Occipital lobe (tissue), 2 donors: Measurements from ENCODE around the gene CDK2. TPM values are rescaled to one million over a fixed set of nuclear protein-coding genes. Genes with fewer than 3 reads are reported as not detected.

ENCODE experiments used
- DNase-seq: peaks from one replicate; lab custom pipeline; 2025; lab: John Stamatoyannopoulos, UW
- total RNA-seq: library from RNA; depleted of rRNA; stranded (reverse); fragments of >200 nt; gene quantifications from one replicate; pipeline ENCODE4 v1.2.3, GENCODE V29; 2014

The CDK2 gene
- total RNA-seq, 1 donor from 2014 or later: 6.7 TPM

- DNase-seq: no peak
Measured at GRCh38 chr12:56011509-56012090, 45.0 kb downstream of the CDK2 start.

GRCh38 chr12:56013482-56013881, 46.9 kb downstream of the CDK2 start:
- peak; percentile 20 for DNase-seq

GRCh38 chr12:56014205-56014604, 47.6 kb downstream of the CDK2 start:
- no peak for DNase-seq

- DNase-seq: no peak
Measured at GRCh38 chr12:56017181-56017580, 50.6 kb downstream of the CDK2 start.

- no peak for DNase-seq
Measured at GRCh38 chr12:56018356-56018755, 51.7 kb downstream of the CDK2 start.

GRCh38 chr12:56020423-56021184, 54.0 kb downstream of the CDK2 start, which contains the start of gene IKZF4:
IKZF4 (plus strand) TSS chr12:56021043; CDS start chr12:56021494, 451 bp downstream.
- no peak for DNase-seq

GRCh38 chr12:56021889-56022497, 55.4 kb downstream of the CDK2 start:
- DNase-seq: no peak

Other genes with a start within 250 kb of the CDK2 start
- gene RDH5, start 246.4 kb upstream of the CDK2 start, total RNA-seq: 6.6 TPM
- 187 TPM for gene CD63, start 237.8 kb upstream of the CDK2 start, total RNA-seq
- gene GDF11, start 223.7 kb upstream of the CDK2 start, total RNA-seq: 6.6 TPM
- gene SARNP, start 149.1 kb upstream of the CDK2 start, total RNA-seq: 84.7 TPM
- gene ORMDL2, start 148.8 kb upstream of the CDK2 start, total RNA-seq: 6.2 TPM
- 36.3 TPM for gene DNAJC14, start 137.2 kb upstream of the CDK2 start, total RNA-seq
- not detected for gene MMP19, start 123.9 kb upstream of the CDK2 start, total RNA-seq
- 20.0 TPM for gene PYM1, start 38.9 kb upstream of the CDK2 start, total RNA-seq
- gene DGKA, start 35.7 kb upstream of the CDK2 start, total RNA-seq: 10.9 TPM
- gene PMEL, start 788 bp upstream of the CDK2 start, total RNA-seq: not detected
- 37.4 TPM for gene RAB5B, start 7.2 kb downstream of the CDK2 start, total RNA-seq
- 8.3 TPM for gene SUOX, start 30.4 kb downstream of the CDK2 start, total RNA-seq
- 5.5 TPM for gene IKZF4, start 54.2 kb downstream of the CDK2 start, total RNA-seq
- gene RPS26, start 75.1 kb downstream of the CDK2 start, total RNA-seq: 61.3 TPM
- gene ERBB3, start 113.3 kb downstream of the CDK2 start, total RNA-seq: 2.2 TPM
- 64.9 TPM for gene PA2G4, start 137.7 kb downstream of the CDK2 start, total RNA-seq
- gene RPL41, start 149.8 kb downstream of the CDK2 start, total RNA-seq: 1,070 TPM
- 10.6 TPM for gene ZC3H10, start 151.4 kb downstream of the CDK2 start, total RNA-seq
- 21.8 TPM for gene ESYT1, start 161.4 kb downstream of the CDK2 start, total RNA-seq
- 77.0 TPM for gene MYL6B, start 185.8 kb downstream of the CDK2 start, total RNA-seq
- 417 TPM for gene MYL6, start 191.5 kb downstream of the CDK2 start, total RNA-seq
- gene SMARCC2, start 222.7 kb downstream of the CDK2 start, total RNA-seq: 80.6 TPM